Subcutaneous adipose tissue (tissue), 4 donors: ENCODE measurements around the gene RAE1. TPM values are rescaled to one million over a fixed set of nuclear protein-coding genes. Genes with fewer than 3 reads are reported as not detected.

ENCODE experiments used
- CTCF ChIP-seq: fragments of 450-650 bp; IDR thresholded peaks from one replicate; pipeline ENCODE4 v1.5.1; 2016; ENCODE audit warnings: low read depth, mild to moderate bottlenecking, control low read depth, antibody characterized with exemption, moderate library complexity
- total RNA-seq, 4 donors: library from RNA; depleted of rRNA; stranded (reverse); fragments of >200 nt; gene quantifications; one replicate each; pipeline ENCODE4 v1.1.0, GENCODE V29; 2016

RAE1 gene
- total RNA-seq, 4 donors from 2014 or later = 13.9 to 39.5 (median 16.4) TPM

GRCh38 chr20:57398231-57398821, 47.3 kb downstream of the RAE1 start:
- no peak for TF ChIP-seq CTCF

GRCh38 chr20:57398901-57399535, 48.0 kb downstream of the RAE1 start:
- no peak for TF ChIP-seq CTCF

- no peak for TF ChIP-seq CTCF
These were observed 48.6 kb downstream of the RAE1 start for GRCh38 chr20:57399587-57400155.

GRCh38 chr20:57400231-57400701, 49.2 kb downstream of the RAE1 start:
- TF ChIP-seq CTCF = no peak

- TF ChIP-seq CTCF = no peak
These were observed 49.9 kb downstream of the RAE1 start for GRCh38 chr20:57400821-57401564.

- no peak for TF ChIP-seq CTCF
These were observed 50.5 kb downstream of the RAE1 start for GRCh38 chr20:57401565-57401918.
